A673 (cell line): ENCODE data around the gene LY6G5C.

Experiments used
- CTCF ChIP-seq: fragments of 300-800, 200-600 bp; sonication (generic); conservative IDR thresholded peaks from 2 replicates; pipeline ENCODE4 v1.5.1; 2017; ENCODE audit warnings: low read depth, mild to moderate bottlenecking, antibody characterized with exemption, low read length, moderate library complexity, mixed read lengths
- EZH2 ChIP-seq: fragments of 200-600 bp; sonication (generic); IDR thresholded peaks from 2 replicates; pipeline ENCODE4 v1.6.1; 2017; ENCODE audit warnings: borderline replicate concordance, low read depth, mild to moderate bottlenecking, mixed read lengths, antibody characterized with exemption, low read length; ENCODE audit not compliant: poor library complexity, severe bottlenecking

GRCh38 chr6:31691078-31691463 lies 10.2 kb upstream of the LY6G5C start:
- TF ChIP-seq CTCF, result no peak
- TF ChIP-seq EZH2, result no peak
